Adrenal gland (tissue), 5 donors: ENCODE data around the gene OSBPL6.

Experiments
- POLR2A ChIP-seq, 2 donors: fragments of 450-650 bp; IDR thresholded peaks; one replicate each; pipeline ENCODE4 v1.6.1; 2017; ENCODE audit warnings: antibody characterized with exemption in 2 of 2, mild to moderate bottlenecking in 2 of 2, moderate library complexity in 1 of 2
- TF ChIP-seq, protein P1 (sequence below), 6 experiments: fragments of 450-650 bp in 4 of 6; fragments of 200-600 bp in 2 of 6; sonication (generic) in 1 of 6; IDR thresholded peaks; 1 replicate in 5 of 6; 2 replicates in 1 of 6; pipeline versions ENCODE4 v1.5.1 to v1.8.0; 2016 to 2021; ENCODE audit warnings: antibody characterized with exemption in 6 of 6, mild to moderate bottlenecking in 2 of 6, moderate library complexity in 1 of 6
- donor health status: DM: no; HTN: no; CAD: no.

DNA sequence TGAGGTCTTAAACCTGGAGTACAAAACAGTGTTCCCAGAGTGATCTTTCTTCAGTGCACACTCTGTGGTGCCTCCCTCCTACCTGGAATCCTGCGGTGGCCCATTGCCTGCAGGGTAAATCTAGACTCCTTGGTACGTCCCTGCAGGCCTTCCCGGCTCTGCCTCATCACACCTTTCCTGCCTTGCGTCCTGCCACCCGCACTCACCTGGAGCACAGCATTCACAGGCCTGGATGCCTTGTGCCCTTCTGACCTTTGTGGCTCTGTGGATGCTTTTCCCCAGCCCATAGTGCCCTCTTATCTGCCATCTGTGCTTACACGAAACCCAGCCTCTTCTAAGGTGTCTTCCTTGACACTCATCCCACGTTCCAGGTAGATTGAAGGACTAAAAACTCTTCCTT, 194.0 kb downstream of the OSBPL6 start:
- TF ChIP-seq, protein P1, sequence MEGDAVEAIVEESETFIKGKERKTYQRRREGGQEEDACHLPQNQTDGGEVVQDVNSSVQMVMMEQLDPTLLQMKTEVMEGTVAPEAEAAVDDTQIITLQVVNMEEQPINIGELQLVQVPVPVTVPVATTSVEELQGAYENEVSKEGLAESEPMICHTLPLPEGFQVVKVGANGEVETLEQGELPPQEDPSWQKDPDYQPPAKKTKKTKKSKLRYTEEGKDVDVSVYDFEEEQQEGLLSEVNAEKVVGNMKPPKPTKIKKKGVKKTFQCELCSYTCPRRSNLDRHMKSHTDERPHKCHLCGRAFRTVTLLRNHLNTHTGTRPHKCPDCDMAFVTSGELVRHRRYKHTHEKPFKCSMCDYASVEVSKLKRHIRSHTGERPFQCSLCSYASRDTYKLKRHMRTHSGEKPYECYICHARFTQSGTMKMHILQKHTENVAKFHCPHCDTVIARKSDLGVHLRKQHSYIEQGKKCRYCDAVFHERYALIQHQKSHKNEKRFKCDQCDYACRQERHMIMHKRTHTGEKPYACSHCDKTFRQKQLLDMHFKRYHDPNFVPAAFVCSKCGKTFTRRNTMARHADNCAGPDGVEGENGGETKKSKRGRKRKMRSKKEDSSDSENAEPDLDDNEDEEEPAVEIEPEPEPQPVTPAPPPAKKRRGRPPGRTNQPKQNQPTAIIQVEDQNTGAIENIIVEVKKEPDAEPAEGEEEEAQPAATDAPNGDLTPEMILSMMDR (IDR thresholded peaks at IDR 0.05), result no peak
- no peak for TF ChIP-seq POLR2A (IDR thresholded peaks at IDR 0.05)
